Thyroid gland (tissue), 4 donors: ENCODE results near the gene ENGASE.

Experiments
- POLR2A ChIP-seq, 2 donors: fragments of 450-650 bp; IDR thresholded peaks; one replicate each; pipeline ENCODE4 v1.6.1; 2017; ENCODE audit warnings: antibody characterized with exemption in 2 of 2, mild to moderate bottlenecking in 2 of 2, moderate library complexity in 1 of 2
- TF ChIP-seq, protein P1 (sequence below), 6 experiments: fragments of 200-600 bp in 3 of 6; fragments of 450-650 bp in 3 of 6; sonication (generic) in 3 of 6; IDR thresholded peaks; one replicate each; pipeline ENCODE4 v1.5.1; 2016 to 2019; ENCODE audit warnings: antibody characterized with exemption in 6 of 6, mild to moderate bottlenecking in 2 of 6, inconsistent platforms in 1 of 6, moderate library complexity in 1 of 6

DNA sequence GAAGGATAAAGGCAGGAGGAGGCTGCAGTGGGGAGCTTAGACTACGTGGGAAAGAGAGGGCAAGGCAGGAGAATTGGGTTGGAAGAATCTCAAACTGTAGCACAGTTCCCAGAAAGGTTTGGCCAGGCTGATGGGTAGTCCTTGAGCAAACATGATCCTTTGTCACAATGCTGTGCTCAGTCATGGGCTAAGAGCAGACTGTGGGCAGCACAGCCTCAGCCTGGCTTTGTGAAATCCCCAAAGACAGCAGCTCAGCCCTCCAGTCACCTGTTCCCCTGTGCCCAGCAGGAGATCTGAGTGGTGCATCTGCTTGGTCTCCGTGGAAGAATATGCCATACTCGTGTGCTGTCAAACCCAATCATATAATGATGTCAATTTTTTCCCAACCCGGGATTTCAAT lies 10.6 kb upstream of the ENGASE start:
- TF ChIP-seq, protein P1, sequence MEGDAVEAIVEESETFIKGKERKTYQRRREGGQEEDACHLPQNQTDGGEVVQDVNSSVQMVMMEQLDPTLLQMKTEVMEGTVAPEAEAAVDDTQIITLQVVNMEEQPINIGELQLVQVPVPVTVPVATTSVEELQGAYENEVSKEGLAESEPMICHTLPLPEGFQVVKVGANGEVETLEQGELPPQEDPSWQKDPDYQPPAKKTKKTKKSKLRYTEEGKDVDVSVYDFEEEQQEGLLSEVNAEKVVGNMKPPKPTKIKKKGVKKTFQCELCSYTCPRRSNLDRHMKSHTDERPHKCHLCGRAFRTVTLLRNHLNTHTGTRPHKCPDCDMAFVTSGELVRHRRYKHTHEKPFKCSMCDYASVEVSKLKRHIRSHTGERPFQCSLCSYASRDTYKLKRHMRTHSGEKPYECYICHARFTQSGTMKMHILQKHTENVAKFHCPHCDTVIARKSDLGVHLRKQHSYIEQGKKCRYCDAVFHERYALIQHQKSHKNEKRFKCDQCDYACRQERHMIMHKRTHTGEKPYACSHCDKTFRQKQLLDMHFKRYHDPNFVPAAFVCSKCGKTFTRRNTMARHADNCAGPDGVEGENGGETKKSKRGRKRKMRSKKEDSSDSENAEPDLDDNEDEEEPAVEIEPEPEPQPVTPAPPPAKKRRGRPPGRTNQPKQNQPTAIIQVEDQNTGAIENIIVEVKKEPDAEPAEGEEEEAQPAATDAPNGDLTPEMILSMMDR (IDR thresholded peaks at IDR 0.05) = no peak
- TF ChIP-seq POLR2A (IDR thresholded peaks at IDR 0.05) = no peak
